ENCODE data around the gene TBL1XR1.

Gene TBL1XR1

GRCh38 chr3:177197041-177197726 lies at the start of gene TBL1XR1:
TBL1XR1 (minus strand) TSS chr3:177197482; CDS start chr3:177064977, 132,505 bp downstream.
- peak; percentile 86 to 98 (median 92) for DNase-seq
- intact Hi-C loops (cut with DNase I), result loop anchor here (2.0 to 5.0 kb wide), 3 partner anchors 146 to 580 kb away; no protein-coding TSS in a partner anchor

- intact Hi-C loops (cut with DNase I), result no loop called here
- DNase-seq, result no peak
These were observed 48.0 kb upstream of the TBL1XR1 start for GRCh38 chr3:177245250-177245649.

- intact Hi-C loops (cut with DNase I), result no loop called here
- no peak for DNase-seq
These were observed 47.3 kb upstream of the TBL1XR1 start for GRCh38 chr3:177244606-177245005.

- intact Hi-C loops (cut with DNase I), result no loop called here
- DNase-seq, result no peak
These were observed 41.5 kb upstream of the TBL1XR1 start for GRCh38 chr3:177238686-177239216.

GRCh38 chr3:177237206-177237605 lies 39.9 kb upstream of the TBL1XR1 start:
- intact Hi-C loops (cut with DNase I), result no loop called here
- no peak for DNase-seq

- DNase-seq, result no peak
- intact Hi-C loops (cut with DNase I), result no loop called here
These were observed 39.4 kb upstream of the TBL1XR1 start for GRCh38 chr3:177236704-177237103.

- no peak for DNase-seq
- intact Hi-C loops (cut with DNase I), result no loop called here
These were observed 36.8 kb upstream of the TBL1XR1 start for GRCh38 chr3:177234121-177234520.

GRCh38 chr3:177231242-177231641 lies 34.0 kb upstream of the TBL1XR1 start:
- DNase-seq, result no peak
- intact Hi-C loops (cut with DNase I), result no loop called here

GRCh38 chr3:177230641-177231040 lies 33.4 kb upstream of the TBL1XR1 start:
- intact Hi-C loops (cut with DNase I), result no loop called here
- no peak for DNase-seq

- intact Hi-C loops (cut with DNase I), result no loop called here
- no peak for DNase-seq
These were observed 32.5 kb upstream of the TBL1XR1 start for GRCh38 chr3:177229791-177230190.

GRCh38 chr3:177228601-177229190 lies 31.4 kb upstream of the TBL1XR1 start:
- intact Hi-C loops (cut with DNase I), result no loop called here
- peak in 1 of 10 donors; percentile 72 for DNase-seq

GRCh38 chr3:177224414-177224813 lies 27.1 kb upstream of the TBL1XR1 start:
- intact Hi-C loops (cut with DNase I), result no loop called here
- DNase-seq, result no peak

GRCh38 chr3:177221744-177222143 lies 24.5 kb upstream of the TBL1XR1 start:
- intact Hi-C loops (cut with DNase I), result no loop called here
- no peak for DNase-seq

- intact Hi-C loops (cut with DNase I), result no loop called here
These were observed 23.1 kb upstream of the TBL1XR1 start for GRCh38 chr3:177220136-177220974.

GRCh38 chr3:177213801-177214535 lies 16.7 kb upstream of the TBL1XR1 start:
- intact Hi-C loops (cut with DNase I), result no loop called here
- no peak for DNase-seq

More at GRCh38 chr3:177220136-177220974, 23.1 kb upstream of the TBL1XR1 start:
- DNase-seq, result no peak

- no peak for DNase-seq
These were observed 15.5 kb upstream of the TBL1XR1 start for GRCh38 chr3:177212756-177213155.

GRCh38 chr3:177212278-177212610 lies 15.0 kb upstream of the TBL1XR1 start:
- intact Hi-C loops (cut with DNase I), result no loop called here
- no peak for DNase-seq

More at GRCh38 chr3:177212756-177213155, 15.5 kb upstream of the TBL1XR1 start:
- intact Hi-C loops (cut with DNase I), result no loop called here

GRCh38 chr3:177211503-177212277 lies 14.4 kb upstream of the TBL1XR1 start:
- intact Hi-C loops (cut with DNase I), result no loop called here
- no peak for DNase-seq

GRCh38 chr3:177210744-177211502 lies 13.6 kb upstream of the TBL1XR1 start:
- intact Hi-C loops (cut with DNase I), result no loop called here
- DNase-seq, result peak in 1 of 10 donors; percentile 18

Measured in posterior cingulate gyrus (tissue), 11 donors.